Tibial artery (tissue), 4 donors: ENCODE results near the gene RHAG.
"Not testable (repeated sequence)": the region's sequence is repeated elsewhere in the genome, so short reads cannot be mapped to it uniquely, and the experiment has no call there.

ENCODE experiments used
- DNase-seq, 2 donors: peaks; one replicate each; pipeline ENCODE4 v3.0.0-alpha.2; 2019
- H3K27ac ChIP-seq, 2 donors: fragments of 200-600 bp; sonication (generic) in 1 of 2; 1 replicate in 1 of 2; 2 replicates in 1 of 2; pipeline ENCODE4 v1.5.1; 2018 to 2019; ENCODE audit warnings: mild to moderate bottlenecking in 1 of 2
- H3K27me3 ChIP-seq, 2 donors: fragments of 200-600 bp; sonication (generic) in 1 of 2; one replicate each; pipeline versions ENCODE4 v1.5.1 to v1.6.0; 2016 to 2019
- H3K36me3 ChIP-seq, 3 donors: fragments of 200-600 bp; sonication (generic) in 2 of 3; one replicate each; pipeline ENCODE4 v1.5.1; 2016 to 2019; ENCODE audit warnings: mild to moderate bottlenecking in 2 of 3
- H3K4me1 ChIP-seq, 4 donors: fragments of 200-600 bp; sonication (generic) in 2 of 4; 1 replicate in 3 of 4; 2 replicates in 1 of 4; pipeline ENCODE4 v1.5.1; 2016 to 2019
- H3K4me3 ChIP-seq, 2 donors: fragments of 200-600 bp; sonication (generic) in 1 of 2; 1 replicate in 1 of 2; 2 replicates in 1 of 2; pipeline ENCODE4 v1.5.1; 2018 to 2019; ENCODE audit warnings: mild to moderate bottlenecking in 2 of 2
- H3K9me3 ChIP-seq, 3 donors: fragments of 200-600 bp; sonication (generic) in 1 of 3; one replicate each; pipeline ENCODE4 v1.5.1; 2016 to 2019
- CTCF ChIP-seq, 2 experiments: fragments of 200-600 bp in 1 of 2; fragments of 450-650 bp in 1 of 2; IDR thresholded peaks; one replicate each; pipeline ENCODE4 v1.5.1; 2017 to 2019; ENCODE audit warnings: antibody characterized with exemption in 2 of 2, mild to moderate bottlenecking in 1 of 2, moderate library complexity in 1 of 2
- intact Hi-C: fragments of 100-400 bp; cut with DNase I; formaldehyde crosslinking; loops from one replicate; pipeline ENCODE4 v1.15.0; 2023; ENCODE audit warnings: low total_unique reads

RHAG gene

GRCh38 chr6:49635480-49635879, 1.2 kb downstream of the RHAG start:
- DNase-seq: no peak
- Histone ChIP-seq H3K27me3 (no peaks in the 10 kb centered on the region), H3K4me3 (no peak overlapping the region), H3K36me3 (no peaks in the 10 kb centered on the region), H3K27ac (no peak overlapping the region), H3K4me1 (no peaks in the 10 kb centered on the region), H3K9me3 (no peaks in the 10 kb centered on the region)
- intact Hi-C loops: no loop called here
- TF ChIP-seq CTCF (IDR thresholded peaks at IDR 0.05): no peak

- no peak overlapping the region for H3K4me3 ChIP-seq
- intact Hi-C loops: no loop called here
Observed at GRCh38 chr6:49634836-49635218, 1.8 kb downstream of the RHAG start.

GRCh38 chr6:49634092-49634835, 2.4 kb downstream of the RHAG start:
- H3K27me3 ChIP-seq: no peaks in the 10 kb centered on the region
- H3K27ac ChIP-seq: no peak overlapping the region
- intact Hi-C loops: no loop called here
- no peak for DNase-seq
- no peak overlapping the region for H3K4me3 ChIP-seq
- no peak for TF ChIP-seq CTCF (IDR thresholded peaks at IDR 0.05)
- no peaks in the 10 kb centered on the region for H3K4me1 ChIP-seq
- no peaks in the 10 kb centered on the region for H3K36me3 ChIP-seq
- H3K9me3 ChIP-seq: no peaks in the 10 kb centered on the region

More at GRCh38 chr6:49634836-49635218, 1.8 kb downstream of the RHAG start:
- no peak overlapping the region for H3K27ac ChIP-seq
- TF ChIP-seq CTCF (IDR thresholded peaks at IDR 0.05): no peak
- no peaks in the 10 kb centered on the region for H3K9me3 ChIP-seq
- no peaks in the 10 kb centered on the region for H3K4me1 ChIP-seq
- no peaks in the 10 kb centered on the region for H3K36me3 ChIP-seq
- DNase-seq: no peak
- no peaks in the 10 kb centered on the region for H3K27me3 ChIP-seq

- intact Hi-C loops: no loop called here
- no peaks in the 10 kb centered on the region for H3K36me3 ChIP-seq
- no peak for TF ChIP-seq CTCF (IDR thresholded peaks at IDR 0.05)
Observed at GRCh38 chr6:49633541-49633940, 3.1 kb downstream of the RHAG start.

GRCh38 chr6:49632727-49633126, 3.9 kb downstream of the RHAG start:
- no peaks in the 10 kb centered on the region for H3K4me1 ChIP-seq
- H3K27me3 ChIP-seq: no peaks in the 10 kb centered on the region
- H3K36me3 ChIP-seq: no peaks in the 10 kb centered on the region
- no peaks in the 10 kb centered on the region for H3K9me3 ChIP-seq
- intact Hi-C loops: no loop called here
- no peak overlapping the region for H3K27ac ChIP-seq
- no peak overlapping the region for H3K4me3 ChIP-seq
- TF ChIP-seq CTCF (IDR thresholded peaks at IDR 0.05): no peak
- DNase-seq: no peak

More at GRCh38 chr6:49633541-49633940, 3.1 kb downstream of the RHAG start:
- H3K27me3 ChIP-seq: no peaks in the 10 kb centered on the region
- no peak overlapping the region for H3K4me3 ChIP-seq
- H3K27ac ChIP-seq: no peak overlapping the region
- H3K4me1 ChIP-seq: no peaks in the 10 kb centered on the region
- no peaks in the 10 kb centered on the region for H3K9me3 ChIP-seq
- no peak for DNase-seq

- H3K27ac ChIP-seq, H3K9me3 ChIP-seq: not testable (repeated sequence)
Observed at GRCh38 chr6:49629485-49630088, 7.1 kb downstream of the RHAG start.

More at GRCh38 chr6:49629485-49630088, 7.1 kb downstream of the RHAG start:
- H3K27me3 ChIP-seq, intact Hi-C loops, H3K36me3 ChIP-seq, H3K4me1 ChIP-seq, DNase-seq, H3K4me3 ChIP-seq: not testable (repeated sequence)
